Vagina (tissue), 2 donors: ENCODE results near the gene BRD8. TPM values are rescaled to one million over a fixed set of nuclear protein-coding genes. Genes with fewer than 3 reads are reported as not detected.

Source experiments
- DNase-seq, 2 donors: peaks; one replicate each; pipeline ENCODE4 v3.0.0-alpha.2; 2017; ENCODE audit errors: extremely low spot score in 2 of 2
- H3K27ac ChIP-seq: fragments of 200-600 bp; sonication (generic); one replicate; pipeline ENCODE4 v1.5.1; 2019
- H3K27me3 ChIP-seq: fragments of 200-600 bp; sonication (generic); one replicate; pipeline ENCODE4 v1.5.1; 2019
- H3K36me3 ChIP-seq, 2 donors: fragments of 200-600 bp; sonication (generic); one replicate each; pipeline ENCODE4 v1.5.1; 2017 to 2019
- H3K4me1 ChIP-seq: fragments of 200-600 bp; sonication (generic); one replicate; pipeline ENCODE4 v1.5.1; 2019
- H3K4me3 ChIP-seq, 2 donors: fragments of 200-600 bp; sonication (generic); 1 replicate in 1 of 2; 2 replicates in 1 of 2; pipeline ENCODE4 v1.5.1; 2016 to 2019
- H3K9me3 ChIP-seq: fragments of 200-600 bp; sonication (generic); one replicate; pipeline ENCODE4 v1.5.1; 2019
- CTCF ChIP-seq, 3 experiments: fragments of 450-650 bp in 2 of 3; fragments of 200-600 bp in 1 of 3; sonication (generic) in 1 of 3; IDR thresholded peaks; one replicate each; pipeline ENCODE4 v1.5.1; 2017 to 2019; ENCODE audit warnings: antibody characterized with exemption in 3 of 3, mild to moderate bottlenecking in 2 of 3, moderate library complexity in 2 of 3
- POLR2A ChIP-seq, 2 donors: fragments of 450-650 bp; IDR thresholded peaks; one replicate each; pipeline ENCODE4 v1.6.1; 2017; ENCODE audit warnings: antibody characterized with exemption in 2 of 2, mild to moderate bottlenecking in 2 of 2, moderate library complexity in 2 of 2
- POLR2AphosphoS5 ChIP-seq, 2 donors: sonication (generic); formaldehyde crosslinking; IDR thresholded peaks; one replicate each; pipeline ENCODE4 v1.9.0; 2017; ENCODE audit warnings: antibody characterized with exemption in 2 of 2, mild to moderate bottlenecking in 2 of 2, low read depth in 1 of 2; ENCODE audit not compliant: insufficient read depth in 1 of 2
- intact Hi-C: fragments of 100-400 bp; cut with DNase I; formaldehyde crosslinking; loops from one replicate; pipeline ENCODE4 v1.15.1; 2023
- total RNA-seq: library from RNA; depleted of rRNA; stranded (reverse); fragments of >200 nt; gene quantifications from one replicate; pipeline ENCODE4 v1.2.3, GENCODE V29; 2016

BRD8 gene
- total RNA-seq, 1 donor from 2014 or later: 34.6 TPM

- Histone ChIP-seq H3K27ac (no peak overlapping the region), H3K36me3 (peaks cover 0 to 75% of the 10 kb centered on the region in 2 donors), H3K27me3 (no peaks in the 10 kb centered on the region), H3K9me3 (no peaks in the 10 kb centered on the region), H3K4me3 (no peak overlapping the region), H3K4me1 (no peaks in the 10 kb centered on the region)
- intact Hi-C loops: no loop called here
- no peak for TF ChIP-seq POLR2AphosphoS5 (IDR thresholded peaks at IDR 0.05; ENCODE audit: insufficient read depth in 1 of 2, low read depth in 1 of 2)
- TF ChIP-seq POLR2A (IDR thresholded peaks at IDR 0.05): no peak
- no peak for TF ChIP-seq CTCF (IDR thresholded peaks at IDR 0.05)
- no peak for DNase-seq
These were observed 14.4 kb upstream of the BRD8 start for GRCh38 chr5:138192826-138193225.

DNA sequence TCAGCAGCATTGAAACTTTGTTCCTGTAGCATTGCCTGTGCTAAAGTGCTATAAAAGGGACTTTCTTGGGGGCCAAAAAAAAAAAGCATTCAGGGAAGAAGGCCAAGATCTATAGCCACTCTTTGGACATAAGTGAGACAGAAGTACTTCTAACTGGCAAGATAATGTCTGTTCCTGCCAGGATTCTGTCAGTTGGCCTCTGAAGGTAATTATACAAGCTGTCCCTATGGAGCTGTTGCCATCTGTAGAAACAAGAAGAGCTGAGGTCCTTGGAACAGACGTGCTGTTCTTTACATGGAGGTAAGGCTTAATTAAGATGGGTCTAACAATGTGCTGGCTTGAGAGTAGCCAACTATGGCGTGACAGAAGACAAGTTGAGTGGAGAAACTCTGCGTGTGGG, 10.2 kb upstream of the BRD8 start:
- H3K27ac ChIP-seq: no peak overlapping the region
- no peak for DNase-seq
- no peak overlapping the region for H3K4me3 ChIP-seq
- no peaks in the 10 kb centered on the region for H3K27me3 ChIP-seq
- H3K36me3 ChIP-seq: peaks cover 0 to 64% of the 10 kb centered on the region in 2 donors
- H3K9me3 ChIP-seq: no peaks in the 10 kb centered on the region
- intact Hi-C loops: no loop called here
- no peak for TF ChIP-seq POLR2A (IDR thresholded peaks at IDR 0.05)
- TF ChIP-seq CTCF (IDR thresholded peaks at IDR 0.05): no peak
- no peak for TF ChIP-seq POLR2AphosphoS5 (IDR thresholded peaks at IDR 0.05; ENCODE audit: insufficient read depth in 1 of 2, low read depth in 1 of 2)
- H3K4me1 ChIP-seq: no peaks in the 10 kb centered on the region

- H3K27ac ChIP-seq: no peak overlapping the region
- peaks cover 0 to 39% of the 10 kb centered on the region in 2 donors for H3K36me3 ChIP-seq
- DNase-seq: no peak
- intact Hi-C loops: no loop called here
- no peaks in the 10 kb centered on the region for H3K27me3 ChIP-seq
- no peak for TF ChIP-seq POLR2A (IDR thresholded peaks at IDR 0.05)
- TF ChIP-seq CTCF (IDR thresholded peaks at IDR 0.05): no peak
- no peak for TF ChIP-seq POLR2AphosphoS5 (IDR thresholded peaks at IDR 0.05; ENCODE audit: insufficient read depth in 1 of 2, low read depth in 1 of 2)
- no peak overlapping the region for H3K4me3 ChIP-seq
- H3K4me1 ChIP-seq: no peaks in the 10 kb centered on the region
- no peaks in the 10 kb centered on the region for H3K9me3 ChIP-seq
These were observed 7.6 kb upstream of the BRD8 start for GRCh38 chr5:138186002-138186447.

GRCh38 chr5:138182808-138183207, 4.4 kb upstream of the BRD8 start:
- TF ChIP-seq POLR2AphosphoS5 (IDR thresholded peaks at IDR 0.05; ENCODE audit: insufficient read depth in 1 of 2, low read depth in 1 of 2) (no peak), POLR2A (IDR thresholded peaks at IDR 0.05) (no peak), CTCF (IDR thresholded peaks at IDR 0.05) (no peak)
- Histone ChIP-seq H3K9me3 (no peaks in the 10 kb centered on the region), H3K4me1 (peaks cover 8% of the 10 kb centered on the region), H3K27ac (no peak overlapping the region), H3K27me3 (no peaks in the 10 kb centered on the region), H3K4me3 (no peak overlapping the region), H3K36me3 (peaks cover 0 to 9% of the 10 kb centered on the region in 2 donors)
- intact Hi-C loops: no loop called here
- no peak for DNase-seq

- no peaks in the 10 kb centered on the region for H3K27me3 ChIP-seq
- TF ChIP-seq POLR2A (IDR thresholded peaks at IDR 0.05): no peak
- peaks cover 25% of the 10 kb centered on the region for H3K4me1 ChIP-seq
- DNase-seq: no peak
- H3K36me3 ChIP-seq: no peaks in the 10 kb centered on the region
- no peaks in the 10 kb centered on the region for H3K9me3 ChIP-seq
- intact Hi-C loops: no loop called here
- no peak overlapping the region for H3K4me3 ChIP-seq
- H3K27ac ChIP-seq: no peak overlapping the region
These were observed 2.4 kb upstream of the BRD8 start for GRCh38 chr5:138180841-138181240.
